Measurements from ENCODE around the gene ERG. TPM values are rescaled to one million over a fixed set of nuclear protein-coding genes. Genes with fewer than 3 reads are reported as not detected.

Gene ERG
- total and polyA plus RNA-seq, 12 donors: 9.5 to 30.5 (median 16.0) TPM

GRCh38 chr21:38399103-38399502 is 99.2 kb downstream of the ERG start:
- Histone ChIP-seq H3K27me3 (no peaks in the 10 kb centered on the region), H3K36me3 (peaks cover 0 to 82% (median 0%) of the 10 kb centered on the region in 9 donors), H3K4me3 (no peak overlapping the region), H3K4me1 (peaks cover 0 to 6% (median 0%) of the 10 kb centered on the region in 9 donors), H3K9me3 (no peaks in the 10 kb centered on the region), H3K27ac (no peak overlapping the region)
- WGBS, 2 donors: 84 to 86% methylated on average over 3 of the region's 3 CpGs
- DNase-seq (no peak), ATAC-seq (no peak)
- intact Hi-C loops (cut with DNase I): no loop called here
- no peak for TF ChIP-seq CTCF (IDR thresholded peaks at IDR 0.05)

GRCh38 chr21:38396325-38396724 is 102.0 kb downstream of the ERG start:
- H3K27ac ChIP-seq: no peak overlapping the region
- 92 to 97% methylated on average over 1 of the region's 1 CpG for WGBS, 2 donors
- H3K27me3 ChIP-seq: no peaks in the 10 kb centered on the region
- H3K4me1 ChIP-seq: peaks cover 0 to 1% (median 0%) of the 10 kb centered on the region in 9 donors
- H3K9me3 ChIP-seq: no peaks in the 10 kb centered on the region
- TF ChIP-seq CTCF (IDR thresholded peaks at IDR 0.05): no peak
- ATAC-seq (no peak), DNase-seq (no peak)
- no peak overlapping the region for H3K4me3 ChIP-seq
- intact Hi-C loops (cut with DNase I): no loop called here
- peaks cover 0 to 66% (median 0%) of the 10 kb centered on the region in 9 donors for H3K36me3 ChIP-seq

DNA sequence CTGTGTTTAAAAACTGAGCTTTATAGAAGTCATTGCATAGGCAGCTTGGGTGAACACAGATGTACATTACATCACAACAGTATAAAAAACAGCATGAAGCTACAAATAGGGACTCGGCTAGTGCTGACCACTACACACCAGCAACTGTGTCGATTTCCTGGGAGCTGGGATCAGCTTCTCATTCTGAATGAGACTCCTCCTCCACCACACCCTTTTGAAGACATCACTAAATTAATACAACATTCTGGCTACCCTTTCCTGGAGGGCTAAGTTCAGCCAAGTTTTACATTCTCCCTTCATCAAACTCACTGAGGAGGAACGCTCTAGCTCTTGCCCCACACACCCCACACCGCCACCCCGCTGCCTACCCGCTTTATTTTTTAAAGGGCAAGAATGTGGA is 102.7 kb downstream of the ERG start:
- Histone ChIP-seq H3K9me3 (no peaks in the 10 kb centered on the region), H3K4me1 (no peaks in the 10 kb centered on the region), H3K27me3 (no peaks in the 10 kb centered on the region), H3K36me3 (peaks cover 0 to 67% (median 0%) of the 10 kb centered on the region in 9 donors), H3K4me3 (no peak overlapping the region), H3K27ac (no peak overlapping the region)
- intact Hi-C loops (cut with DNase I): no loop called here
- no peak for TF ChIP-seq CTCF (IDR thresholded peaks at IDR 0.05)
- no peak for DNase-seq
- 84 to 88% methylated on average over 6 of the region's 6 CpGs for WGBS, 2 donors
- ATAC-seq: no peak

GRCh38 chr21:38392661-38393060 is 105.6 kb downstream of the ERG start:
- 75 to 79% methylated on average over 1 of the region's 1 CpG for WGBS, 2 donors
- H3K9me3 ChIP-seq: no peaks in the 10 kb centered on the region

More at GRCh38 chr21:38392661-38393060, 105.6 kb downstream of the ERG start:
- Histone ChIP-seq H3K4me1 (peaks cover 0 to 18% (median 0%) of the 10 kb centered on the region in 9 donors), H3K27me3 (no peaks in the 10 kb centered on the region), H3K27ac (no peak overlapping the region), H3K36me3 (peaks cover 0 to 54% (median 0%) of the 10 kb centered on the region in 9 donors), H3K4me3 (no peak overlapping the region)
- no peak for DNase-seq
- intact Hi-C loops (cut with DNase I): no loop called here
- no peak for ATAC-seq
- TF ChIP-seq CTCF (IDR thresholded peaks at IDR 0.05): no peak

All from heart right ventricle (tissue), 16 donors.